ENCODE data around the gene MGAT5.

DNA sequence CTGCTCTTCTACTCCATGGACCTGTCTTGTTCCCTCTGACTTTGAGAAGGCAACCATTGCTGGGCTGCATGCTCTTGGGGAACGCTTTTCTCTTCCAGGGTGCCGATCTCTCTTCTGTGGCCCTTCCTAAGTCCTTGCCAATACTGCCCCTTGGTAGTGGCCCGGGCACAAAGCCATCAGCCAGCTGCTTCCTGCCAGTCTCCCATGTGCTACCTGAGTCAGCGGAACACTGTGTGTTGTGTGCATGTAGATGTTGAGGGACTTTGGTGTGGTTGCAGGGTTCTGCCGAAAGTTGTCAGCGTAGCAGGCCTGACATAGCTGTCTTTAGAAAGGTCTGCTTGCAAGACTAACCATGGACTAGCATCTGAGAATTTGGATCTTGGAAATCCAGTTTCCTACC, 35.4 kb downstream of the MGAT5 start:
- TF ChIP-seq NR1H2 (CRISPR knock-in tag; IDR thresholded peaks at IDR 0.05) (no peak), RELA (CRISPR knock-in tag; IDR thresholded peaks at IDR 0.05; ENCODE audit: borderline replicate concordance) (no peak), MYBL2 (CRISPR knock-in tag; IDR thresholded peaks at IDR 0.05) (no peak), CREB1 (CRISPR knock-in tag; IDR thresholded peaks at IDR 0.05) (no peak), SP1 (CRISPR knock-in tag; conservative IDR thresholded peaks at IDR 0.05) (no peak), ZNF425 (CRISPR knock-in tag; conservative IDR thresholded peaks at IDR 0.05) (no peak), ETV6 (CRISPR knock-in tag; IDR thresholded peaks at IDR 0.05) (no peak), CREM (CRISPR knock-in tag; IDR thresholded peaks at IDR 0.05) (no peak)
- TF ChIP-seq, protein P1, sequence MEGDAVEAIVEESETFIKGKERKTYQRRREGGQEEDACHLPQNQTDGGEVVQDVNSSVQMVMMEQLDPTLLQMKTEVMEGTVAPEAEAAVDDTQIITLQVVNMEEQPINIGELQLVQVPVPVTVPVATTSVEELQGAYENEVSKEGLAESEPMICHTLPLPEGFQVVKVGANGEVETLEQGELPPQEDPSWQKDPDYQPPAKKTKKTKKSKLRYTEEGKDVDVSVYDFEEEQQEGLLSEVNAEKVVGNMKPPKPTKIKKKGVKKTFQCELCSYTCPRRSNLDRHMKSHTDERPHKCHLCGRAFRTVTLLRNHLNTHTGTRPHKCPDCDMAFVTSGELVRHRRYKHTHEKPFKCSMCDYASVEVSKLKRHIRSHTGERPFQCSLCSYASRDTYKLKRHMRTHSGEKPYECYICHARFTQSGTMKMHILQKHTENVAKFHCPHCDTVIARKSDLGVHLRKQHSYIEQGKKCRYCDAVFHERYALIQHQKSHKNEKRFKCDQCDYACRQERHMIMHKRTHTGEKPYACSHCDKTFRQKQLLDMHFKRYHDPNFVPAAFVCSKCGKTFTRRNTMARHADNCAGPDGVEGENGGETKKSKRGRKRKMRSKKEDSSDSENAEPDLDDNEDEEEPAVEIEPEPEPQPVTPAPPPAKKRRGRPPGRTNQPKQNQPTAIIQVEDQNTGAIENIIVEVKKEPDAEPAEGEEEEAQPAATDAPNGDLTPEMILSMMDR (IDR thresholded peaks at IDR 0.05) = no peak
- TF ChIP-seq, protein P2, sequence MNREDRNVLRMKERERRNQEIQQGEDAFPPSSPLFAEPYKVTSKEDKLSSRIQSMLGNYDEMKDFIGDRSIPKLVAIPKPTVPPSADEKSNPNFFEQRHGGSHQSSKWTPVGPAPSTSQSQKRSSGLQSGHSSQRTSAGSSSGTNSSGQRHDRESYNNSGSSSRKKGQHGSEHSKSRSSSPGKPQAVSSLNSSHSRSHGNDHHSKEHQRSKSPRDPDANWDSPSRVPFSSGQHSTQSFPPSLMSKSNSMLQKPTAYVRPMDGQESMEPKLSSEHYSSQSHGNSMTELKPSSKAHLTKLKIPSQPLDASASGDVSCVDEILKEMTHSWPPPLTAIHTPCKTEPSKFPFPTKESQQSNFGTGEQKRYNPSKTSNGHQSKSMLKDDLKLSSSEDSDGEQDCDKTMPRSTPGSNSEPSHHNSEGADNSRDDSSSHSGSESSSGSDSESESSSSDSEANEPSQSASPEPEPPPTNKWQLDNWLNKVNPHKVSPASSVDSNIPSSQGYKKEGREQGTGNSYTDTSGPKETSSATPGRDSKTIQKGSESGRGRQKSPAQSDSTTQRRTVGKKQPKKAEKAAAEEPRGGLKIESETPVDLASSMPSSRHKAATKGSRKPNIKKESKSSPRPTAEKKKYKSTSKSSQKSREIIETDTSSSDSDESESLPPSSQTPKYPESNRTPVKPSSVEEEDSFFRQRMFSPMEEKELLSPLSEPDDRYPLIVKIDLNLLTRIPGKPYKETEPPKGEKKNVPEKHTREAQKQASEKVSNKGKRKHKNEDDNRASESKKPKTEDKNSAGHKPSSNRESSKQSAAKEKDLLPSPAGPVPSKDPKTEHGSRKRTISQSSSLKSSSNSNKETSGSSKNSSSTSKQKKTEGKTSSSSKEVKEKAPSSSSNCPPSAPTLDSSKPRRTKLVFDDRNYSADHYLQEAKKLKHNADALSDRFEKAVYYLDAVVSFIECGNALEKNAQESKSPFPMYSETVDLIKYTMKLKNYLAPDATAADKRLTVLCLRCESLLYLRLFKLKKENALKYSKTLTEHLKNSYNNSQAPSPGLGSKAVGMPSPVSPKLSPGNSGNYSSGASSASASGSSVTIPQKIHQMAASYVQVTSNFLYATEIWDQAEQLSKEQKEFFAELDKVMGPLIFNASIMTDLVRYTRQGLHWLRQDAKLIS (CRISPR knock-in tag; IDR thresholded peaks at IDR 0.05; ENCODE audit: borderline replicate concordance) = no peak
- TF ChIP-seq, protein P3, sequence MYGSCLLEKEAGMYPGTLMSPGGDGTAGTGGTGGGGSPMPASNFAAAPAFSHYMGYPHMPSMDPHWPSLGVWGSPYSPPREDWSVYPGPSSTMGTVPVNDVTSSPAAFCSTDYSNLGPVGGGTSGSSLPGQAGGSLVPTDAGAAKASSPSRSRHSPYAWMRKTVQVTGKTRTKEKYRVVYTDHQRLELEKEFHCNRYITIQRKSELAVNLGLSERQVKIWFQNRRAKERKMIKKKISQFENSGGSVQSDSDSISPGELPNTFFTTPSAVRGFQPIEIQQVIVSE (CRISPR knock-in tag; IDR thresholded peaks at IDR 0.05; ENCODE audit: borderline replicate concordance) = no peak
